HL-60 (cell line): Measurements from ENCODE around the gene MLST8.

ENCODE experiments used
- CTCF ChIP-seq: IDR thresholded peaks from one replicate; pipeline ENCODE4 v1.5.1; 2011; ENCODE audit warnings: low read length, control low read depth, inconsistent platforms; ENCODE audit not compliant: insufficient read depth
- POLR2AphosphoS5 ChIP-seq: IDR thresholded peaks from 2 replicates; pipeline ENCODE4 v1.6.1; 2012; ENCODE audit warnings: low read depth

GRCh38 chr16:2173916-2174315, 31.3 kb upstream of the MLST8 start:
- TF ChIP-seq CTCF = no peak
- no peak for TF ChIP-seq POLR2AphosphoS5
